ENCODE measurements around the gene PRRT2.
"Not testable (repeated sequence)": the region's sequence is repeated elsewhere in the genome, so short reads cannot be mapped to it uniquely, and the experiment has no call there.

Gene PRRT2

DNA sequence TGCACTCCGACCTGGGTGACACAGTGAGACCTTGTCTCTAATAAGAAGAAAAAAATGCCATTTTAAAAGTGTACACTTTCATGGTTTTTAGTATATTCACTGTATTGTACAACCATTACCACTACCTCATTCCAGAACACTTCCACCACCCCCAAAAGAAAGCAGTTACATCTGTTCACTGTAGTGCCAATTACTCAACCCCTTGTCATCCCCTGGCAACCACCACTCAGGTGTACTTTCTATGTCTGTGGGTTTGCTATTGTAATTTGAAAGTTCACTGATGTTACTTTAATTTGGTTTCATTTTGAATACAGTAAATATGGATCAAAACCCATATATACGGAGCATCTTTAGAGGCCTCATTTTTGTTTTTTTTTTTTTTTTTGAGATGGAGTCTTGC lies 27.8 kb upstream of the PRRT2 start:
- no peak overlapping the region for H3K4me3 ChIP-seq (ENCODE audit: low read depth, low read length)
- TF ChIP-seq, protein P1, sequence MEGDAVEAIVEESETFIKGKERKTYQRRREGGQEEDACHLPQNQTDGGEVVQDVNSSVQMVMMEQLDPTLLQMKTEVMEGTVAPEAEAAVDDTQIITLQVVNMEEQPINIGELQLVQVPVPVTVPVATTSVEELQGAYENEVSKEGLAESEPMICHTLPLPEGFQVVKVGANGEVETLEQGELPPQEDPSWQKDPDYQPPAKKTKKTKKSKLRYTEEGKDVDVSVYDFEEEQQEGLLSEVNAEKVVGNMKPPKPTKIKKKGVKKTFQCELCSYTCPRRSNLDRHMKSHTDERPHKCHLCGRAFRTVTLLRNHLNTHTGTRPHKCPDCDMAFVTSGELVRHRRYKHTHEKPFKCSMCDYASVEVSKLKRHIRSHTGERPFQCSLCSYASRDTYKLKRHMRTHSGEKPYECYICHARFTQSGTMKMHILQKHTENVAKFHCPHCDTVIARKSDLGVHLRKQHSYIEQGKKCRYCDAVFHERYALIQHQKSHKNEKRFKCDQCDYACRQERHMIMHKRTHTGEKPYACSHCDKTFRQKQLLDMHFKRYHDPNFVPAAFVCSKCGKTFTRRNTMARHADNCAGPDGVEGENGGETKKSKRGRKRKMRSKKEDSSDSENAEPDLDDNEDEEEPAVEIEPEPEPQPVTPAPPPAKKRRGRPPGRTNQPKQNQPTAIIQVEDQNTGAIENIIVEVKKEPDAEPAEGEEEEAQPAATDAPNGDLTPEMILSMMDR (IDR thresholded peaks at IDR 0.05; ENCODE audit: borderline replicate concordance, insufficient read depth, low read depth, low read length): no peak

DNA sequence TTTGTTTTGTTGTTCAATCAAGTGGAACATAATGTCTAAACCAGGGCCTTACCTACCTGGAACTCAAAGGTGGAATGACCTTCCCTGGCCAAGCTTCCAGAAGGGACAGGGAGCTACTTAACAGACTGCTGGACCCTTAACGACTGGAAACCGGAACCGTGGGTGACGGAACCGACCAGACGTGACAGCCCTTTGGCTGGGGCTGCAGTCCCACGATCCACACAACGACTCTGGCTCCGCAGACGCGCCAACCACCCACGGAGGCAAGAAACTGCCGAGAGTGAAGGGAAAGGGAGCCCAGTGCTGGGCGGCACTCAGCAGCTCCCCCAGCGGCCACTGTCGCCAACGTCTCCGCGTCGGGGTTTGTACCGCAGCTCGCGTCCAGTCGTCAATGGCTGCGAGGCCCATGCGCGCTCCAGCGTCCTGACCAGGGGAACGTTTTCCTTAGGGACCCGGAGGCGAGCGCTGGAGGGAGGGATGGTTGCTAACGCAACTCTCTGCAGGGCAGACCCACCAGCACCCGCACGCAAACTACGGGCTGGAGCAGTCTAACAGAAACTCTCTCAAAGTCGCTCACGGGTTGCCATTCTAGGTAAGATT lies 27.0 kb upstream of the PRRT2 start:
- H3K4me3 ChIP-seq (ENCODE audit: low read depth, low read length): no peak overlapping the region
- TF ChIP-seq, protein P1 (IDR thresholded peaks at IDR 0.05; ENCODE audit: borderline replicate concordance, insufficient read depth, low read depth, low read length): peak; percentile 97

DNA sequence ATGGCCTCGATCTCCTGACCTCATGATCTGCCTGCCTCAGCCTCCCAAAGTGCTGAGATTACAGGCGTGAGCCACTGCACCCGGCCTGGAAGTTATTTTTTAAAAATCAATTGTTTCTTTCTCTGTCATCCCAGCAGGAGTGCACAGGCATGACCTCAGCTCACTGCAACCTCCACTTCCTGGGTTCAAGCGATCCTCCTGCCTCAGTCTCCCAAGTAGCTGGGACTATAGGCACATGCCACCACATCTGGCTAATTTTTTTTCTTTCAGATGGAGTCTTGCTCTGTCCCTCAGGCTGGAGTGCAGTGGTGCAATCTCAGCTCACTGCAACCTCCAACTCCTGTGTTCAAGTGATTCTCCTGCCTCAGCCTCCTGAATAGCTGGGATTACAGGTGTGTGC lies 24.8 kb upstream of the PRRT2 start:
- not testable (repeated sequence) for H3K4me3 ChIP-seq (ENCODE audit: low read depth, low read length)

DNA sequence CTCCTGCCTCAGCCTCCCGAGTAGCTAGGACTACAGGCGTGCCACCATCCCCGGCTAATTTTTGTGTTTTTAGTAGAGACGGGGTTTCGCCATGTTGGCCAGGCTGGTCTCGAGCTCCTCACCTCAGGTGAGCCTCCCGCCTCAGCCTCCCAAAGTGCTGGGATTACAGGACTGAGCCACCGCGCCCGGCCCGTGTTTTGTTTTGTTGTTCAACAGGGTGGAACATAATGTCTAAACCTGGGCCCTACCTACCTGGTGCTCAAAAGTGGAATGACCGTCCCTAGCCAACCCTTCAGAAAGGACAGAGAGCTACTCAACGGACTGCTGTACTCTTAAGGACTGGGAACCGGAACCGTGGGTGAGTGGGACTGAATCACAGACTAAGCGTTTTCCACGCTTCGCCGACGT lies 22.2 kb upstream of the PRRT2 start:
- peak overlapping the region; percentile 54 for H3K4me3 ChIP-seq (ENCODE audit: low read depth, low read length)
- TF ChIP-seq, protein P1 (IDR thresholded peaks at IDR 0.05; ENCODE audit: borderline replicate concordance, insufficient read depth, low read depth, low read length): no peak

DNA sequence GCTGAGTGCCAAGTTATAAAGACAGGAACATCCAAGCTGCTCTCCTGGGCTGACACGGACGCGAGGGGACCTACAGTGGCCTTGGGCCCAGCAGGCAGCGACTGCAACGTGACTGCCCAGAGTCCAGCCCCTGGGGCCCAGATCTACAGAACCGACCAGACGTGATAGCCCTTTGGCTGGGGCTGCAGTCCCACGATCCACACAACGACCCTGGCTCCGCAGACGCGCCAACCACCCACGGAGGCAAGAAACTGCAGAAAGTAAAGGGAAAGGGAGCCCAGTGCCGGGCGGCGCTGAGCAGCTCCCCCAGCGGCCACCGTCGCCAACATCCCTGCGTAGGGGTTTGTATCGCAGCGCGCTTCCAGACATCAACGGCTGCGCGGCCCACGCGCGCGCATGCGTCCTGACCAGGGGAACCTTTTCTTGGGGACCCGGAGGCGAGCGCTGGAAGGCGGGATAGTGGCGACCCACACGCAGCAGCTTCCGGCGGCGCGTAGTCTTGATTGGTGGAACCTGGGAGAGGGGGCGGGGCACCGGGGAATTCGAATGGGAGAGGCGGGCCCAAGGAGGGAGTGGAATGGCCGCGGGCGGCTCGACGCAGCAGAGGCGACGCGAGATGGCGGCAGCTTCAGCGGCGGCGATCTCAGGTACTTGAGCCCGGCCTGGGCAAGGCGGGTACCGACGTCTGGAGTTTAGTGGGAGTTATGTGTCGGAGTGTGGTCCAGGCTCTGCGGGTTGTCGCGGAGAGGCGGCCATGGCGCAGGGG lies 21.6 kb upstream of the PRRT2 start, which contains the start of gene KIF22:
TSS of gene KIF22 (plus strand) at position 569 of the 766 bp plus-strand sequence. CDS start at position 578, 9 bp downstream.
- TF ChIP-seq, protein P1 (IDR thresholded peaks at IDR 0.05; ENCODE audit: borderline replicate concordance, insufficient read depth, low read depth, low read length): peak; percentile 94
- peak within 1 kb of the TSS; percentile 88 for H3K4me3 ChIP-seq (ENCODE audit: low read depth, low read length)

DNA sequence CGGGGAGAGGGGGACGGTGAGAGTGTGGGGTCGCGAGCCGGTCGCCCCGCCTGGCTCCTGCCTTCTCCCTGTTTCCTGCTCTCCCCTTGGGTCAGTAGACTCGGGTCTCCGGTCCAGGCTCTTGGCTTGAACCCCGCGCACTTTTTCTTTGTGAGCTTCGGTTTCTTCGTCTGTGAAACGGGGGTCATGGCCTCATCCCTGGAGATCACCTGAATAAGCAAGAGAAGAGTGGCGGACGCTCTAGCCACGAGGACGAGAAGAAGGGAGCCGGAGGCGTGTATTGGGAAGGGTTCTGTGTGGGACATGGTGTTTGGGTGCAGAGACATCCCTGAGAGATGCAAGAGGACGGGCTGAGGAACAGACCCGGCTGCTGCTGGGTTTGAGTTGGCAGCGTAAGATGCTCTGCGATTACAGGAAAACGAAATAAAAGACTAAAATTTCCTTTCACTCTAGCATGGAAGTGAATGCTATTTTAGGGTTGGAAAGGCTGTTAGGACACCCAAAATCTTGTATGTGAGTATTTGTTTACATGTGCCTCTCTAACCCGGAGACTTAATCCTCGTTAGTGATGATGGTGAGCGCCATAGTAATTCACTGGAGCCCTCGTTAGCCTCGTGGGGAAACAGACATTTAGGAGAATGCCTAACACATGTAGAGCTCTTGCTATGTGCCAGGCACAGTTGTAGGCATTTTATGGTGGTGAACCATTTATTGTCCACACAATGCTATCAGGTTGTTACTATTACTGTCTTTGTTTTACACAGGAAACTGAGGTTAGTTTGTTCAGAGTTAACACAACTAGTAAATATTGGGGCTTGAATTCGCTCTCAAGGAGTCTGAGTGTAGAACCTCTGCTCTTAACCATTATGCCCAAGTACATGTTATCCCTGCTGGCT lies 20.8 kb upstream of the PRRT2 start:
- TF ChIP-seq, protein P1 (IDR thresholded peaks at IDR 0.05; ENCODE audit: borderline replicate concordance, insufficient read depth, low read depth, low read length): no peak
- peak overlapping the region; percentile 88 for H3K4me3 ChIP-seq (ENCODE audit: low read depth, low read length)
